Esophagus squamous epithelium (tissue), 4 donors: ENCODE results near the gene MIOS.

Experiments used
- CTCF ChIP-seq, 6 experiments: fragments of 450-650 bp in 4 of 6; fragments of 200-600 bp in 2 of 6; sonication (generic) in 2 of 6; IDR thresholded peaks; one replicate each; pipeline ENCODE4 v1.5.1; 2016 to 2019; ENCODE audit warnings: antibody characterized with exemption in 6 of 6, mild to moderate bottlenecking in 4 of 6, moderate library complexity in 4 of 6
- POLR2A ChIP-seq, 4 donors: fragments of 450-650 bp; IDR thresholded peaks; one replicate each; pipeline ENCODE4 v1.6.1; 2017; ENCODE audit warnings: antibody characterized with exemption in 4 of 4, mild to moderate bottlenecking in 4 of 4, moderate library complexity in 3 of 4

- TF ChIP-seq CTCF (IDR thresholded peaks at IDR 0.05) (no peak), POLR2A (IDR thresholded peaks at IDR 0.05) (no peak)
Measured at GRCh38 chr7:7612519-7612918, 45.8 kb downstream of the MIOS start.
